OCI-LY1 (cell line): ENCODE results near the gene CAPN3.

Experiments used
- H2AFZ ChIP-seq: fragments of 200-600 bp; sonication (generic), shearing (Covaris generic); 2 replicates; pipeline ENCODE4 v1.6.0; 2014; ENCODE audit warnings: antibody characterized with exemption, mild to moderate bottlenecking, low read length
- H3F3A ChIP-seq: fragments of 200-600 bp; sonication (generic), shearing (Covaris generic); 2 replicates; pipeline ENCODE4 v1.6.0; 2014; ENCODE audit warnings: mild to moderate bottlenecking, antibody characterized with exemption, low read length, moderate library complexity; ENCODE audit not compliant: insufficient read depth
- H3K27ac ChIP-seq: fragments of 200-600 bp; sonication (generic); 2 replicates; pipeline ENCODE4 v1.5.1; 2014; ENCODE audit warnings: low read length, mixed run types, mild to moderate bottlenecking, low read depth; ENCODE audit not compliant: poor library complexity, severe bottlenecking
- H3K27me3 ChIP-seq: fragments of 200-600 bp; sonication (generic); 2 replicates; pipeline ENCODE4 v1.6.0; 2014; ENCODE audit warnings: antibody characterized with exemption, mild to moderate bottlenecking, low read length, moderate library complexity; ENCODE audit not compliant: insufficient read depth
- H3K36me3 ChIP-seq: fragments of 200-600 bp; sonication (generic); 2 replicates; pipeline ENCODE4 v1.6.1; 2014; ENCODE audit warnings: mild to moderate bottlenecking, antibody characterized with exemption, low read length, moderate library complexity, mixed read lengths; ENCODE audit not compliant: insufficient read depth
- H3K4me1 ChIP-seq: fragments of 200-600 bp; sonication (generic); 2 replicates; pipeline ENCODE4 v1.5.1; 2014; ENCODE audit warnings: mild to moderate bottlenecking, low read length, moderate library complexity; ENCODE audit not compliant: insufficient read depth, severe bottlenecking
- H3K4me2 ChIP-seq: fragments of 200-600 bp; sonication (generic), shearing (Covaris generic); 2 replicates; pipeline ENCODE4 v1.6.1; 2014; ENCODE audit warnings: low read length
- H3K4me3 ChIP-seq: fragments of 200-600 bp; sonication (generic); 2 replicates; pipeline ENCODE4 v1.5.1; 2014; ENCODE audit warnings: low read length, low read depth, mild to moderate bottlenecking, mixed read lengths; ENCODE audit not compliant: poor library complexity, severe bottlenecking
- H3K79me2 ChIP-seq: fragments of 200-600 bp; shearing (Covaris generic); 2 replicates; pipeline ENCODE4 v1.6.1; 2016; ENCODE audit warnings: mixed run types, low read length, mixed read lengths; ENCODE audit not compliant: insufficient read depth
- H3K9ac ChIP-seq: fragments of 200-600 bp; sonication (generic), shearing (Covaris generic); 2 replicates; pipeline ENCODE4 v1.6.1; 2014; ENCODE audit warnings: mild to moderate bottlenecking, low read length, mixed read lengths
- H3K9me2 ChIP-seq: fragments of 200-600 bp; sonication (generic), shearing (Covaris generic); 2 replicates; pipeline ENCODE4 v1.6.1; 2014; ENCODE audit warnings: low read depth, mild to moderate bottlenecking, low read length, mixed read lengths
- H3K9me3 ChIP-seq: fragments of 200-600 bp; shearing (Covaris generic); 2 replicates; pipeline ENCODE4 v1.6.1; 2014; ENCODE audit warnings: low read length, mixed read lengths
- H4K20me1 ChIP-seq: fragments of 200-600 bp; sonication (generic), shearing (Covaris generic); 2 replicates; pipeline ENCODE4 v1.6.0; 2016; ENCODE audit warnings: mild to moderate bottlenecking, low read length; ENCODE audit not compliant: insufficient read depth
- CTCF ChIP-seq: fragments of 200-600 bp; sonication (generic), shearing (Covaris generic); IDR thresholded peaks from 2 replicates; pipeline ENCODE4 v1.5.1; 2017; ENCODE audit warnings: mild to moderate bottlenecking, antibody characterized with exemption, low read length, moderate library complexity, mixed read lengths
- EZH2 ChIP-seq: fragments of 200-600 bp; sonication (generic), shearing (Covaris generic); IDR thresholded peaks from 2 replicates; pipeline ENCODE4 v1.8.0; 2017; ENCODE audit warnings: borderline replicate concordance, mixed run types, mild to moderate bottlenecking, antibody characterized with exemption, low read length, moderate library complexity, mixed read lengths

CAPN3 gene

GRCh38 chr15:42457445-42458442 is 98.4 kb downstream of the CAPN3 start:
- TF ChIP-seq CTCF = no peak
- no peak for TF ChIP-seq EZH2
- H3K4me3 ChIP-seq = peak overlapping the region; percentile 79
- H2AFZ ChIP-seq = no peak overlapping the region
- H3K79me2 ChIP-seq = peaks cover 45% of the 10 kb centered on the region
- no peaks in the 10 kb centered on the region for H3K27me3 ChIP-seq
- no peaks in the 10 kb centered on the region for H4K20me1 ChIP-seq
- H3K4me1 ChIP-seq = peaks cover 74% of the 10 kb centered on the region
- H3K9ac ChIP-seq = peak overlapping the region; percentile 81
- no peaks in the 10 kb centered on the region for H3F3A ChIP-seq
- peak overlapping the region; percentile 85 for H3K4me2 ChIP-seq
- H3K36me3 ChIP-seq = peaks cover 35% of the 10 kb centered on the region
- H3K9me3 ChIP-seq = no peaks in the 10 kb centered on the region
- H3K27ac ChIP-seq = peak overlapping the region; percentile 99
- H3K9me2 ChIP-seq = no peaks in the 10 kb centered on the region

- H2AFZ ChIP-seq = no peak overlapping the region
- TF ChIP-seq EZH2 (no peak), CTCF (no peak)
- H3K79me2 ChIP-seq = peaks cover 13% of the 10 kb centered on the region
- peak overlapping the region; percentile 64 for H3K27ac ChIP-seq
- no peak overlapping the region for H3K4me3 ChIP-seq
- H3K9me2 ChIP-seq = no peaks in the 10 kb centered on the region
- peaks cover 42% of the 10 kb centered on the region for H3K36me3 ChIP-seq
- H3K9ac ChIP-seq = no peak overlapping the region; the same call in 1 of the 2 replicates
- H3K4me2 ChIP-seq = peak overlapping the region; percentile 9; the same call in 1 of the 2 replicates
- H3K4me1 ChIP-seq = peaks cover 48% of the 10 kb centered on the region
- H4K20me1 ChIP-seq = no peaks in the 10 kb centered on the region
- H3K9me3 ChIP-seq = no peaks in the 10 kb centered on the region
- no peaks in the 10 kb centered on the region for H3F3A ChIP-seq
- H3K27me3 ChIP-seq = no peaks in the 10 kb centered on the region
Measured at GRCh38 chr15:42461261-42461660, 102.0 kb downstream of the CAPN3 start.
